IMR-90 (cell line): Measurements from ENCODE around the gene WDTC1. TPM values are rescaled to one million over a fixed set of nuclear protein-coding genes. Genes with fewer than 3 reads are reported as not detected.
"Not testable (repeated sequence)": the region's sequence is repeated elsewhere in the genome, so short reads cannot be mapped to it uniquely, and the experiment has no call there.

ENCODE experiments used
- ATAC-seq: fragments of 200-7000 bp; cut with Tn5 transposase; 2 replicates; pipeline ENCODE4 v1.9.1; 2020; ENCODE audit warnings: low read depth, mild to moderate bottlenecking, moderate library complexity
- BruUV-seq: library from RNA; stranded (reverse); fragments of 400-500 nt; replicated peaks from 2 replicates; lab custom pipeline; 2021; lab: Mats Ljungman, UMichigan
- CTCF ChIA-PET: fragments of 300-600 bp; formaldehyde crosslinking; extraction: SDS; loops from one replicate; lab custom pipeline; 2021; ENCODE audit warnings: antibody characterized with exemption; lab: Yijun Ruan, JAX
- POLR2A ChIA-PET: fragments of 300-600 bp; sonication (Branson Sonifier 250); formaldehyde crosslinking; loops from one replicate; lab custom pipeline; 2022; ENCODE audit warnings: antibody characterized with exemption; ENCODE audit not compliant: unreplicated experiment; lab: Charles Lee
- DNase-seq: peaks from one replicate; pipeline ENCODE4 v3.0.0; 2013
- H2AFZ ChIP-seq: replicated peaks from 2 replicates; pipeline ENCODE3; 2013; ENCODE audit warnings: low read length, mild to moderate bottlenecking; ENCODE audit not compliant: poor library complexity
- H2AK5ac ChIP-seq: 2 replicates; pipeline ENCODE4 v1.6.1; 2013; ENCODE audit warnings: low read depth, low read length, inconsistent platforms
- H2AK9ac ChIP-seq: replicated peaks from 2 replicates; pipeline ENCODE3; 2013; ENCODE audit warnings: mild to moderate bottlenecking, low read depth, low read length, moderate library complexity; ENCODE audit not compliant: poor library complexity
- H2BK120ac ChIP-seq: 2 replicates; pipeline ENCODE4 v1.6.1; 2013; ENCODE audit warnings: low read depth, low read length, inconsistent platforms
- H2BK15ac ChIP-seq: 3 replicates; pipeline ENCODE4 v1.6.1; 2013; ENCODE audit warnings: low read depth, low read length, inconsistent platforms
- H2BK20ac ChIP-seq: 2 replicates; pipeline ENCODE4 v1.6.1; 2013; ENCODE audit warnings: low read depth, mild to moderate bottlenecking, inconsistent platforms, low read length, moderate library complexity
- H2BK5ac ChIP-seq: 2 replicates; pipeline ENCODE4 v1.6.1; 2013; ENCODE audit warnings: mild to moderate bottlenecking, low read depth, low read length, inconsistent platforms; ENCODE audit not compliant: poor library complexity, severe bottlenecking
- H3K14ac ChIP-seq: replicated peaks from 2 replicates; pipeline ENCODE4 v1.6.1; 2013; ENCODE audit warnings: low read depth, low read length, inconsistent platforms
- H3K18ac ChIP-seq: 2 replicates; pipeline ENCODE4 v1.6.1; 2013; ENCODE audit warnings: low read depth, low read length, control low read depth
- H3K23ac ChIP-seq: 2 replicates; pipeline ENCODE4 v1.6.1; 2013; ENCODE audit warnings: low read depth, low read length, inconsistent platforms
- H3K27ac ChIP-seq: 2 replicates; pipeline ENCODE4 v1.5.1; 2013; ENCODE audit warnings: mild to moderate bottlenecking, control low read depth, low read length; ENCODE audit not compliant: insufficient read depth
- H3K27me3 ChIP-seq: 2 replicates; pipeline ENCODE4 v1.6.1; 2013; ENCODE audit warnings: low read length; ENCODE audit not compliant: control insufficient read depth, insufficient read depth
- H3K36me3 ChIP-seq: 2 replicates; pipeline ENCODE4 v1.6.1; 2013; ENCODE audit warnings: low read length, mixed read lengths; ENCODE audit not compliant: control insufficient read depth, insufficient read depth
- H3K4ac ChIP-seq: 2 replicates; pipeline ENCODE4 v1.6.1; 2013; ENCODE audit warnings: low read depth, low read length, inconsistent platforms
- H3K4me1 ChIP-seq: 2 replicates; pipeline ENCODE4 v1.6.1; 2013; ENCODE audit warnings: low read length, mixed read lengths; ENCODE audit not compliant: control insufficient read depth, insufficient read depth
- H3K4me2 ChIP-seq: 2 replicates; pipeline ENCODE4 v1.6.1; 2013; ENCODE audit warnings: low read depth, mild to moderate bottlenecking, control low read depth, low read length, moderate library complexity
- H3K4me3 ChIP-seq: 2 replicates; pipeline ENCODE4 v1.5.1; 2013; ENCODE audit warnings: low read depth, mild to moderate bottlenecking, control low read depth, low read length, moderate library complexity; ENCODE audit not compliant: insufficient read depth
- H3K56ac ChIP-seq: 2 replicates; pipeline ENCODE4 v1.6.1; 2013; ENCODE audit warnings: low read length, inconsistent platforms; ENCODE audit not compliant: insufficient read depth; ENCODE audit errors: extremely low read depth
- H3K79me1 ChIP-seq, 2 experiments: 2 replicates each; pipeline ENCODE4 v1.6.1; 2013; ENCODE audit warnings: low read length in 2 of 2, inconsistent platforms in 1 of 2, low read depth in 1 of 2
- H3K9ac ChIP-seq: 2 replicates; pipeline ENCODE4 v1.6.1; 2013; ENCODE audit warnings: low read depth, low read length, control low read depth
- H3K9me1 ChIP-seq: 2 replicates; pipeline ENCODE4 v1.6.1; 2013; ENCODE audit warnings: low read length, inconsistent platforms; ENCODE audit not compliant: insufficient read depth
- H3K9me3 ChIP-seq: 2 replicates; pipeline ENCODE4 v1.6.1; 2013; ENCODE audit warnings: low read length; ENCODE audit not compliant: control insufficient read depth, insufficient read depth
- H4K20me1 ChIP-seq: 2 replicates; pipeline ENCODE4 v1.6.1; 2013; ENCODE audit warnings: low read length, inconsistent platforms; ENCODE audit not compliant: insufficient read depth
- H4K5ac ChIP-seq: 2 replicates; pipeline ENCODE4 v1.6.1; 2013; ENCODE audit warnings: mild to moderate bottlenecking, low read depth, low read length, control low read depth
- H4K8ac ChIP-seq, 2 experiments: 2 replicates each; pipeline ENCODE4 v1.6.1; 2013; ENCODE audit warnings: low read depth in 2 of 2, low read length in 2 of 2, control low read depth in 1 of 2, inconsistent platforms in 1 of 2
- H4K91ac ChIP-seq: 2 replicates; pipeline ENCODE4 v1.6.1; 2013; ENCODE audit warnings: low read depth, low read length, inconsistent platforms; ENCODE audit not compliant: insufficient read depth
- CEBPB ChIP-seq: IDR thresholded peaks from 2 replicates; pipeline ENCODE4 v1.6.1; 2012; ENCODE audit warnings: low read depth, low read length, improper control_type of control experiment
- FOS ChIP-seq: fragments of 150-350 bp; IDR thresholded peaks from 2 replicates; pipeline ENCODE4 v1.6.1; 2016; ENCODE audit warnings: low read depth, low read length
- NFE2L2 ChIP-seq: fragments of 150-350 bp; IDR thresholded peaks from 2 replicates; pipeline ENCODE4 v1.6.1; 2016; ENCODE audit warnings: low read depth, mild to moderate bottlenecking, low read length
- WGBS, 2 experiments: methylation state at CpG; one replicate each; pipeline versions ENCODE4 v1.1.5 to v1.1.7; 2013; ENCODE audit warnings: missing lambda C conversion rate in 2 of 2; ENCODE audit not compliant: insufficient read length in 1 of 2; ENCODE audit errors: extremely low coverage in 2 of 2; 5-methylcytosine and 5-hydroxymethylcytosine counted together
- dilution Hi-C: fragments of 300-500 bp; cut with HindIII; formaldehyde crosslinking; loops from one replicate; pipeline ENCODE4 v1.14.3; 2018; ENCODE audit warnings: low sequenced_read_pairs; ENCODE audit not compliant: unreplicated experiment
- in situ Hi-C: fragments of 300-500 bp; cut with MboI; formaldehyde crosslinking; loops from 3 replicates; pipeline ENCODE4 v1.14.3; 2019; ENCODE audit warnings: low sequenced_read_pairs, inconsistent platforms, mixed read lengths
- intact Hi-C: fragments of 100-400 bp; cut with micrococcal nuclease; formaldehyde crosslinking; loops from 2 replicates; pipeline ENCODE4 v1.10.0; 2022
- polyA plus RNA-seq, 3 experiments: library from polyadenylated mRNA; depleted of rRNA; stranded (reverse); fragments of >200 nt; gene quantifications; 2 replicates each; pipeline ENCODE4 v1.2.3, GENCODE V29; 2012; ENCODE audit warnings: low replicate concordance in 1 of 3
- total RNA-seq: library from RNA; depleted of rRNA; stranded (reverse); fragments of >200 nt; gene quantifications from 2 replicates; pipeline ENCODE4 v1.2.3, GENCODE V29; 2012

The WDTC1 gene
- total and polyA plus RNA-seq, 2 of the 4 experiments (the other 2 are of a cell fraction): 9.9 to 15.2 TPM

DNA sequence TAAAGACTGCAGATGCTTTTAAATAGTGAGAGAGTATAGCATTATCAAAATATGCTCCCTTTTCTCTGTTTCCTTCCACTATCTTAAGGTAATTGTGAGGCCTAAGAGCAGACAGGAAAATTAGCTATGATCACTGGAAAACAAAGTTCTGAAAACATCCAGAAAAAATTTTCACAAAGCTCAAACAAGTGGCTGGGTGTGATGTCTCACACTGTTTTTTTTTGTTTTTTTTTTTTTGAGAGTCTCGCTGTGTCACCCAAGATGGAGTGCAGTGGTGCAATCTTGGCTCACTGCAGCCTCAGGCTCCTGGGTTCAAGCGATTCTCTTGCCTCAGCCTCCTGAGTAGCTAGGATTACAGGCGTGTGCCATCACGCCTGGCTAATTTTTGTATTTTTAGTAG, 7.2 kb downstream of the WDTC1 start:
- in situ Hi-C loops: no loop called here
- WGBS, 2 experiments: no CpG with 5 or more reads among the region's 4 CpGs
- ATAC-seq: no peak
- Histone ChIP-seq H3K27ac (no peak overlapping the region), H3K4me1 (no peaks in the 10 kb centered on the region), H4K20me1 (no peaks in the 10 kb centered on the region; the same call in 1 of the 2 replicates), H3K18ac (no peak overlapping the region), H2AK5ac (no peak overlapping the region), H2BK20ac (no peak overlapping the region), H3K36me3 (no peaks in the 10 kb centered on the region), H4K8ac (no peak overlapping the region), H3K79me1 (peaks cover 19 to 32% of the 10 kb centered on the region in 2 experiments), H3K9ac (no peak overlapping the region), H2AK9ac (no peak overlapping the region), H2BK120ac (no peak overlapping the region), H3K56ac (no peak overlapping the region), H3K9me1 (no peaks in the 10 kb centered on the region), H4K5ac (no peak overlapping the region), H3K4me2 (no peak overlapping the region), H3K27me3 (no peaks in the 10 kb centered on the region), H3K4ac (no peak overlapping the region), H4K91ac (no peak overlapping the region), H3K9me3 (no peaks in the 10 kb centered on the region), H2AFZ (no peak overlapping the region), H3K14ac (no peak overlapping the region), H2BK5ac (no peak overlapping the region), H3K4me3 (no peak overlapping the region), H2BK15ac (no peak overlapping the region), H3K23ac (no peak overlapping the region)
- no peak for DNase-seq
- intact Hi-C loops: no loop called here
- no TSS peak for BruUV-seq
- POLR2A ChIA-PET: no interaction called here
- TF ChIP-seq NFE2L2 (no peak), FOS (no peak), CEBPB (no peak)
- dilution Hi-C loops: no loop called here
- CTCF ChIA-PET: interaction anchor here (0.6 kb wide), 1 partner anchor 146 kb away, joined by 3 read pairs; no protein-coding TSS in a partner anchor

DNA sequence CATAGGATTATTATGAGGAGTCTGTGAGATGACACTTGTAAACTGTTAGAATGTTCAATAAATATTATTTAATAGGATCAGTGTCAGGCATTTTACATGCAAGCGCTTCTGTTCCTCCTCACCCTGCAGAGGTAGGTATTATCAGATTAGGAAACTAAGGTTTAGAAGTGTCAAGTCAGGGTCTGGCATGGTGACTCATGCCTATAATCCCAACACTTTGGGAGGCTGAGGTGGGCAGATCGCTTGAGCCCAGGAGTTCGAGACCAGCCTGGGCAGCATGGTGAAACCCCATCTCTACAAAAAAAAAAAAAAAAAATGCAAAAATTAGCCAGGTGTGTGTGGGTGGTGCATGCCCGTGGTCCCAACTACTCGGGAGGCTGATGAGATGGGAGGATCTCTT, 9.2 kb downstream of the WDTC1 start:
- WGBS, 2 experiments: no CpG with 5 or more reads among the region's 5 CpGs
- H3K4me1 ChIP-seq, H3K14ac ChIP-seq, POLR2A ChIA-PET, H3K9ac ChIP-seq, H4K20me1 ChIP-seq, H3K56ac ChIP-seq, BruUV-seq, H2BK20ac ChIP-seq, H2BK120ac ChIP-seq, H3K4me2 ChIP-seq, dilution Hi-C loops, H3K9me3 ChIP-seq, H3K9me1 ChIP-seq, H3K4me3 ChIP-seq, H3K27me3 ChIP-seq, H2AK9ac ChIP-seq, H4K91ac ChIP-seq, H2AFZ ChIP-seq, H3K4ac ChIP-seq, H4K8ac ChIP-seq, H3K36me3 ChIP-seq, ATAC-seq, H2BK15ac ChIP-seq, H2AK5ac ChIP-seq, H3K23ac ChIP-seq, DNase-seq, intact Hi-C loops, CTCF ChIA-PET, H3K27ac ChIP-seq, H3K18ac ChIP-seq, in situ Hi-C loops, H2BK5ac ChIP-seq, H4K5ac ChIP-seq: not testable (repeated sequence)
- peaks cover 16 to 23% of the 10 kb centered on the region in 2 experiments for H3K79me1 ChIP-seq
